ENCODE results near the gene PNKP.

The PNKP gene

DNA sequence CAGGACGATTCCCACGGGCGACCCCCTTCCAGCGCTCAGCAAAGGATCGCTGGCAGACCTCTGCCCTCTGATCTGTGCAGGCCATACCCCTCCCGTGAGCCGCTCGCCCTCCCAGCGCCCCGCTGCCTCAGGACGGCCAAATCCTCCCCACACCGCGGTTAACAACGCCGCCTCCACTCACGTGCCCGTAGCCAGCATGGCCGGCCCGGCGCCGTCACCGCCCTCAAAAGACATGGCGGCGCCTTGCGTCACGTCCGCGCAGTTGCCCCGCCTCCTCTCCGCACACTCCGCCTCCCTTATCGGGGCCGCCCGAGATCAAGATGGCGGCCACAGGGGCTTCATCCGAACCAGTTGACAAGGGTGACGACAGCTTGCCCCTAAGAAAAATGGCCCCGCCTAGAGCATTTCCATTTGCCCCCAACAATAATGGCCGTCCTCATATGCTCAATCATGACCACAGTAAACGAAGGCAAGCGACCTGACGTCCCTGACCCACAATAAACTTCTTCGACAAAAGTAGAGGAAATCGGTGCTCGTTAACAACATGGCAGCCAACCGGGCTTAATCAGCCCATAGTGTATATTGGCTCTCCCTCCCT, 9.1 kb upstream of the PNKP start:
- peak; percentile 96 for DNase-seq (ENCODE audit: low read depth)

DNA sequence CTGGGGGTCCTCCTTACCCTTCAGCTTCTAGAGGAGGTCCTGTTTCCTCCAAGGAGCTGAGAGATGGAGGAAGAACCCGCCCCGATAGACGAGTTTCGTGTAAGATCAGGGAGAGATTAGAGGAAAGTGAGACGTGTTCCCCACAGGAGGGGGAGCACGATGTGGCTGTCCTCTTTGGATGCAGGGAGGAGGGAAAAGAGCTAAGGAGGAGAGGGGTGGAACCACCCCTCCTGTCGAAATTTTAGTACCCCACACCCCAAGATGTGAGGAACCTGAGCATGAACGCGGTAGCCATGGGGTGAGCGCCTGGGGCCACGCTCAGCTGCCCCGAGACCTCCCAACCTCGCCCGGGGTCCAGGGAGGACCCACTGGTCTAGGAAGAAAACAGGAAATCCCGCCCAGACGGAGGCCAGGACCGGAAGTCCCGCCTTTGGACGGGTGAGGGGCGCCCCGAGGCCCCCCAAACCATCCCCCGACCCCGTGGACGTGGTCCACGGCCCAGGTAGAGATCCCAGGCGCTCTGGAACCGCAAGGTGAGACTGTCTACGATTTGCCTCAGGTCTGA, 8.6 kb upstream of the PNKP start:
- peak; percentile 34 for DNase-seq (ENCODE audit: low read depth)

DNA sequence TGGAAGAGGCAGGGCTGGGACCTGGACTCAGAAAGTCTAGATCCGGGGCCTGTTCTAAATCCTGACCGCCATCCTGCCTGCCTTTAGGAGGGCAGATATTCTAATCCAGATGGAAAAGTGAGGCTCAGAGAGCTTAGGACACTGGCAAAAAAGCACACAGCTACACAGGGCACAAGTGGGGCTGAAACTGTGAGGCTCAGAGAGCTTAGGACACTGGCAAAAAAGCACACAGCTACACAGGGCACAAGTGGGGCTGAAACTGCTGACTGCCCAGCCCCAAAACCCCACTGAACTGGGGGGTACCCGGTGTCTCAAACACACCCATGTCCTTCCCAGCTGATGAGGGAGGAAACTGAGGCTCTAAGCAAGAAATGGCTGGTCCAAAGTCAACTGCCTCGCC, 7.8 kb upstream of the PNKP start:
- no peak for DNase-seq (ENCODE audit: low read depth)

DNA sequence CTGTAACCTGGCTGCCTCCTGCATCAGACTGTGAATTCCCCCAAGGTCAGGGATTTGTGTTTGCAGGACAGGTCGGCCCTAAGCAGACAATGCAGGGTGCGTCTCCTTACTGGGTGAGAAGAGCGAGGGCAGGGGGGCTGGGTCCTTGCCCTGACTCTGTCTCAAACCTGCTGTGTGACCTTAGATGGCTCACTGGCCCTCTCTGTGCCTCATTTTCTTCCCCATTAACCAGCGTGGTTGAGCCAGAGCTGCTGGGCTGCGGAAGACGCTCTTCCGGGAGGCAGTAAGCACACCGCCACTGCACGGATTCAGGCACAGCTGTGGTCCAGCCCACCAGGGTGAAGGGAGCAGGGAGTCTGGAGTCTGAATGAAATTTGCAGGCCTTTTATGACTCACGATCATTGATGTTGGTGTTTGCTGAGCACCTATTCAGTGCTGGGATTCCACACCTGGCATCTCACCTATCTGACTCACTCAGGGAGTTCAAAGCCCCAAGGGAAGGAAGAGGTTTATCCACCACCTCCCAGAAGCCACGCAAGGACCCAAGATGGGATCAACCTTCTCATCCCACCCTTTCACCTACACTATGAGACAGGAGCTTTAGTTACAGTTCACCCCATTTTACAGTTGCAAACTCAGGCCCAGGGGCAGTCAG, 7.3 kb upstream of the PNKP start:
- DNase-seq (ENCODE audit: low read depth), result no peak

DNA sequence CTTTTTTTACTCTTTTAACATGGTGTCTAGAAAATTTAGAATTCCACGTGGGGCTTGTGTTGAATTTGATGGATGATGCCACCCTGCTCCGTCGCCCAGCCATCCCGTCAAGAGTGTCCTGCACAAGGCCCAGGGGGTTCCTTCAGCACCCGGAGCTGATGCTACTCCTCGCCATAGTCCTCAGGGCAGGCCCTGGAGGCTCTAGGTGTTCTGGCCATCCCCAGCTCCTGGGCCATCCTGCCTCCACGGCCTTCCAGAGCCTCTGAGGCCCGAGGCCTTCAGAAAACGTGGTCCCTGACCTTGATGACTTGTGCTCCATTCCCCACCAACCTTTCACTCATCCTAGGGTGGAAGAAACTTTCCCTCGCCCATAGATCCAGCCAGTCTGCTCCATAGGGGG, 6.5 kb upstream of the PNKP start:
- no peak for DNase-seq (ENCODE audit: low read depth)

DNA sequence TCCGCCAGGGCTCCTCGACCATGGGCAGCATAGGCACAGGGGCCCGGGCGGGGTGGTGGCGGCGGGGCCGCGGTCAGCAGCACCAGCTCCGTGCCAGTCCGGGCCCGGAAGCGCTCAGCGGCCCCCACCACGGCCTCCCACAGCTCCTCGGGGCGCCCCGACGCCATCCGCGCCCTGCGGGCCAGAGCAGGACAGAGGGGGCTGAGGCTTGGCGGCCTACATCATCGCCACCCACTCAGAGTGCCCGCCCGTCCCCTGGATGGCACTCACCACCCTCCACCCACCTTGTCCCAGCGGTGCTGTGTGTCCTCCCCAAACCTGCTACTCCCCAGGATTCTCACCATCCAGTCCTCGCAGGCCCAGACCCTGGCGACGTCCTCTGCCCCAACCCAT, 5.7 kb upstream of the PNKP start:
- no peak for DNase-seq (ENCODE audit: low read depth)

DNA sequence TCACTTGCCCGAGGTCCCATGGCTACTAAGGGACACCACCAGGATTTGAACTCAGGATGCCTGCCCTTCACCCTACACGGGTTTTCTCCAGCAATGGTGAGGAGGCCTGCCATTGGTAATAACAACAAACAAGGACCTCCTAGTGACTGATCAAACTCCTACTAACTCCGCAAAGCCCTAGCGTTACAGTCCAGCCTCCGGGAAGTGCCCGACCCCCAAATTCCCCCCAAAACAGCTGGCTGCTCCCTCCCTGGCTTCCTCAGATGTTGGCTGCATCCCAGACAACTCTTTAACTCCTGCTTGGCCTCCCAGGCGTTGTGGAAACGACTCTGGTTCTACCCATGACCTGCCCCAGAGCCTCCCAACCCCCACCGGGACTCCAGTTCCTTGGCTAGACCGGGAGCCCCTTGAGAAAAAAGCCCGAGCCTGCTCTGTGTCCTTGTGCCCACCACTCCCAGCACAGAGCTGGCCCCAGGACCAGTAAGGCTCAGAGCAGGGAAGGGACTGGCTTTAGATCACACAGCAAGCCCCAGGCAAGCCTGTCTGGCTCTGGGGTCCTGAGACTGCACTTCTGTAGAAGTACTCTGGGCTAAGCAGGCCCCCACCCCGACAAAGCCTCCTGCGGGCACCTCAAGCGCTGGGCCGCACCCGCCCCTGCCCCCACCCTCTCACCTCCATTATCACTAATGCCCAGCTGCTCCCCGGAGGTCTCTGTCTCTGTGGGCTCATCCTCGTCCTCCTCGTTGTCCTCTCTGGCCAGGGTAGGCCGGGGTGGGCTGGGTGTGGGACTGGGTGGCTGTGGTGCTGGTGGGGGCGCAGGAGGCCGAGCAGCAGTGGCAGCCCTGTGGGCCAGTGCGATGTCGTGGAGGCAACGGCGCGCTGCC, 5.1 kb upstream of the PNKP start:
- no peak for DNase-seq (ENCODE audit: low read depth)

DNA sequence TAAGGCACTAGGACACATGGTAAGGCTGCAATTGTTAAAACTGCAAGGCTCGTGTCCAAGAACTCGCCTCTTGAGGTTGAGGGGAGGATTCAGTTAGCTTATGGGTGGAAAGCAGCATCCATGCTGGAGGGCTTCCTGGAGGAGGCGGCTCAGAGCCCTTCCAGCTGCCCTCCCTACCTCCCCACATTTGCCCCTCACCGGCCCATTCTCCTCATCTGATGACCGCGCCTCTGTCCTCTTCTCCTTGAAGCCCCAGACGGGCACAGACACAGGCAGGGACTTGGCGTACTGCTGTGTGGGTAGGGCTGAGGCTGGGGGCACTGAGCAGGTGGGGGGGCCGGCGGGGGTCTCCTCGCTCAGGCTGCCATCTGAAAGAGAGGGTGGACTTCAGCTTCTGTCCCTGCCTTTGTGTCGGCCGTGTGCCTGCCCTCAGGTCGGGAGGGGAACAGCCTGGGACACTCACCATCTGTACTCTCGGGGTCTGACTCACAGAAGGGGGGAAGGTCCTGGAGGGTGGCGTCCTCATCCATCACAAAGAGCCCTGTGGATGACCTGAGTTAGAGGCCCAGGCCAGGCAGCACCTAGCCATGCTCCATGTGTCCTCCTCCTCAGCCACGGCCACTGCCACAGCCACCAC, 4.1 kb upstream of the PNKP start:
- DNase-seq (ENCODE audit: low read depth), result no peak

DNA sequence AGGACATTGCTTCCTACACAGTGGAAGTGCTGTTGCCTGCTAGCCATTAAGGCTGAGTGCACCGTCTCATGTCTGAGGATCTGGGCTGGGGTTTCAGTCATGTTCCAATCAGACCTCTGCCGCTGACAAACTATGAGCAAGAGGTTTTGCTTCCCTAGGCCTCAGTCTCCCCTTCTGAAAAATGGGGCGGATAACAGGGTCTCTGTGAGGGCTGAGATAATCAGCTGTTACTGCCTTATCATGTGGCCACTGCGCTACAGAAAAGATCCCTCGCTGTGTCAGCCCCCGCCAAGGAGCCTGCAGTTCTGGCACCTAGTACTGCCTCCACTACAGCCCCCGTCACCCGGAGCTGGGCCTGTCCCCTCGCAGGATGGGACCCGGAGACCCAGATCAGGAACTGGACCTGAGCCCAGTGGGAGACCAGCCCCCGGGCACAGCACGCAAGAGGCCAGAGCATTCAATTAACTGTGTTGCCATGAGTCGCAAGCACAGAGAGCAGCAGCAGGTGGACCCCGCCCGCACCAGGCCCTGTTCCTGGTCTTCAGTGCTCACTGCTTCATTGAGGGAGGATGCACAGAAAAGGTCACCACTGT, 3.0 kb upstream of the PNKP start:
- DNase-seq (ENCODE audit: low read depth), result no peak

DNA sequence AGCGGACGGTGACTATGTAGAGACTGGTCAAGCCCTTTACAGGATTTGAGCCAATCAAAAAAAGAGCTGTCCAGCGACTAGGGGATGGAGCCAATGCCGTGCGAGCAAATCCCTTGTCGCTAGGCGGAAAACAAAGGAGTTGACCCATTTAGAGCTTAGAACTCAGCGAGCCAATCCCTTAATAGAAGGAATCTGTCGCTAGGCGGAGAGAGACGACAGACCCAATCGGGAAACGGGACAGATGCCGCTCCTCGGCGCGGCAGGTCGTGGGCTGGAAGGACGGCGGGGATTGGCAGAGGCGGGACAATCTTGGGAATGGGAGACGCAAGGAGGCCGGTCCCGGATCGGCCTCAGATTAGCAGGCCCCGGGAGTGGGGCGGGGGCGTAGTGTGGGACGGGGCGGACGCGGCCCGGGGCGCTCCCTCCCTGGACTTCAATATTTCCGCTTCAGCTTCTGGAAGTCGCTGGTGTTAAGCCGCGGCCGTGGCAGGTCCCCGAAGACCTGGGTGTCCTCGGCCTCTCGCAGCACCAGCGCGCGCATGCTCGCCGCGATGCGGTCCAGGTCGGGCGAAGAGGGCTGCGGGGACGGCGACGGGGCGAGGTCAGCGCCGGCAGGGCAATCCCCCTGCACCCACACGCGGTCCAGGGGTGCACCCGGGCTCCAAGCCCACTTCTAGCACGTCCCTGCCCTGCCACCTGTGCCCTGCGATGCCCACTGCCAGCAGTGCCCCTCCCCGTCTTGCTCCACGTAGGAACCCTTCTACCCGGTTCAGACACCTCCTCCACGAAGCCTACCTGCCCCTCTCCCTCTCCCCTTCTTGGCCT, 2.3 kb upstream of the PNKP start:
- DNase-seq (ENCODE audit: low read depth), result peak; percentile 83

DNA sequence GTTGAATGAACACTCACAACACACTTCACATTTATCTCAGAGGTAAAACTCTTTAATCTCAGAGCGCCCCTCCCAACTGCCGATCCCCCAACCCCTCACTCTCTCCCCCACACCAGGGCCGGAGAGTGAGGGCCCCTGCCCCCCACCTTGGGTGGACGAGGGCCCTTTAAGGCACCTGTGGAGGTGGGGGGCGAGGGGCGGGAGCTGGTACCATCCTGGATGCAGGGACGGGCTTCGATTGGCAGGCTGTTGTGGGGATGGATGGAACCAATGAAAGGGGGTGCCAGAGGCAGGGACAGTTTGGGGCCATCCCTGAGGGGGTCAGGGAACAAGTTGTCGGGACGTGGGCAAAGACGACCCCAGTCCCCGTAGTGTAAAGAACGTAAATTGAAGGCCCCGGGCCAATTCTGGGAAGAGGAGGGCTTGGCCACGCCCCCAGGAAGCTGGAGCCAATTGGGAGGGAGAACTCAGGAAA, 1.7 kb upstream of the PNKP start:
- DNase-seq (ENCODE audit: low read depth), result no peak

DNA sequence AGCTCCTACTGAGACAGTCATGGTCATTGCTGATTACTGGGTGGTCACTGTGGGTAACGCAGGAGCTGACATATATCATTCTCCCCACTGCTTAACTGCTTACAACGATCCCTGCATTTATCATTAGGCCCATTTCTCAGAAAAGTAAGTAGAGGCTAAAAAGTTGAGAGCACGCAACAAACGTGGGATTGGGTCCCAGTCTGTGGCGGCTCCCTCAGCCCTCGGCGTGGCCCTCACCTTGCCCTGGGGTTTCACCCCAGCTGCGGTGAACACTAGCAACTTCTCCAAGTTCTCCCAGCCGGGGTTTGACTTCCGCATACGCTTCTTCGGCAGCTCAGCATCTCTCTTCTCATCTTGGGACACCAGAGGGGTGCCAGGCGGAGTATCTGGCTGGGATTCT, 2.5 kb downstream of the PNKP start:
- no peak for DNase-seq (ENCODE audit: low read depth)

DNA sequence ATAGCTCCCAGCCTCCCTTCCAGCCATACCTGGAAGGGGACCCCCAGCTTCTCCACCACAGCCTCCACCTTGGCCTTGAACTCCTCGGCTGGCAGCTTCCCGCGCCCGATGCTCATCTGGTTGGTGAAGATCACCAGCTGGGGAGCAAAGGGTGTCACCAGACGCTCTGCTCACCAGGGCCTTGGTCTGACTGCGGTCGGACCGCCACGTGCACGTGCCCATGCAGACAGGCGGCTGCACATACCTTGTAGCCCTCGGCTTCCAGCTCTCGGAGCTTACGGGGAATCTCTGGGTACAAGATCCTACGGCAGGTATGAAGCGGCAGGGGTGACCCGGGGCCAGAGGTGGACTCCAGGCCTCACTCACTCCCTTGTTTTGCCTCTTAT, 3.4 kb downstream of the PNKP start:
- DNase-seq (ENCODE audit: low read depth), result no peak

DNA sequence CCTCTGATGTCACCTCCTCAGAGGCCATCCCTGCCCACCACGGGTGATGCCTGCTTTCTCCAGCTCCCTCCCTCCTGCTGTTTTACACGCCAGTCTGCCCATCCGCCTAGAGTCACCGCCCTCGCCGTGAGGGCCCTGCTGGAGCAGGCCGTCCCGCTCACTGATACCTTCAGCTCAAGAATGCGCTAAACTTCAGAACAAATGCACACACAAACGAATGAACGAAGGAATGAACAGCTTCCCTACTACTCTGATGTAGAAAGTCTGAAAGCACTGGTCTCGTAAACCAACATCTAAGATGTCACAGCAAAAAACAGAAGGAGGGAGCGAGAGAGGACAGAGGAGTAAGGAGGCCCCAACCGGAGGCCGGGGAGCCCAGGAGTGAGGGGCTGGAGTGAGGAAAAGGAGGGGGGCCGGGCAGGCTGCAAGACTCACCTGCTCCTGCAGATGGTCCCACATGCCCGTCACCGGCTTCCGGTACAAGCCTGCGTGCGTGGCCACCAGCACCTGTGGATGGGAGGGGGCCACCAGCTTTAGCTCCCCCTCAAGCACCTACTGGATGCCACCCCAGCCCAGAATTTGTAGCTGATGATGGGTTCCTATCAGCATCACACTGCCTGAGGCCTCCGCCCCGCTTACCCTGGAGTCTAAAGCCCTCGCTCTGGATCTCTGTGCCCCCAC, 4.0 kb downstream of the PNKP start:
- no peak for DNase-seq (ENCODE audit: low read depth)

DNA sequence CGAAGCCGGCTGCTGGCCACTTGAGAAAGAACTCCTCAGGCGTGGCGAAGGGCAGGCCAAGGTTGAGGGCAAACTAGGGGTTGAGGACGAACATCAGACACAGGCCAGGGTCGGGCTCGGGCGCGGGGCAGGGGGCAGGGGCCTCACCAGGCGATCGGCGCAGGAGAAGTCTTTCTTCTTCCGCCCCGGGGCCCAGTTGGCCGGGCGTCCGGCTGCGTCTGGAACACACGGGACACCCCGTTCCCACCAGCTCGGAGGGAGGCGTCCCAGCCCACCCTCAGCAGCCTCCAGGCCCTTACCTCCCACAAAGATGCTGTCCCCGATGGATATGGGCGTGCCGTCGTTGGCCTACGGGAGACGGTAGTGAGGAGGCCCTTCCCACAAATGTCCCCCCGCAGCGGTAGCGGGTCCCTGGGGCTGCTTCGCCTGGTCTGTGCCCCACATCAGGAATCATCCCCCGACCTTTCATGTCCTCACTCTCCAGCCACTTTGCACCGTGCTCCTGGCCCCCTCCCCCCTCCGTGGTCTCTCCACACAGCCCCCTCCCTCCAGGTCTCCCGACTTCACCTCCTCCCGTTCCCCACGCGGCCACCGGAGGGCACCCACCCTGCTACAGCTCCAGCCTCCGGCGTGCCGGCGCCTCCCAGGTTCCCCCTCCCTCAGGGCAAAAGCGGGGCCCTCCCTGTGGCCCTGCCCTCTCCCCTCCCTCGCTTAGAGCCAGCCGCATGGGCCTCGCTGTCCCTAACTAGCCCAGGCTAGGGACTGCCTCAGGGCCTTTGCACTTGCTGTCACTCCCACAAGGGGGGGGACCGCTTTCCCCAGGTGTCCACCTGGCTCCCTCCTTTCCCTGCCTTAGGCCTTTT, 4.8 kb downstream of the PNKP start:
- DNase-seq (ENCODE audit: low read depth), result no peak

DNA sequence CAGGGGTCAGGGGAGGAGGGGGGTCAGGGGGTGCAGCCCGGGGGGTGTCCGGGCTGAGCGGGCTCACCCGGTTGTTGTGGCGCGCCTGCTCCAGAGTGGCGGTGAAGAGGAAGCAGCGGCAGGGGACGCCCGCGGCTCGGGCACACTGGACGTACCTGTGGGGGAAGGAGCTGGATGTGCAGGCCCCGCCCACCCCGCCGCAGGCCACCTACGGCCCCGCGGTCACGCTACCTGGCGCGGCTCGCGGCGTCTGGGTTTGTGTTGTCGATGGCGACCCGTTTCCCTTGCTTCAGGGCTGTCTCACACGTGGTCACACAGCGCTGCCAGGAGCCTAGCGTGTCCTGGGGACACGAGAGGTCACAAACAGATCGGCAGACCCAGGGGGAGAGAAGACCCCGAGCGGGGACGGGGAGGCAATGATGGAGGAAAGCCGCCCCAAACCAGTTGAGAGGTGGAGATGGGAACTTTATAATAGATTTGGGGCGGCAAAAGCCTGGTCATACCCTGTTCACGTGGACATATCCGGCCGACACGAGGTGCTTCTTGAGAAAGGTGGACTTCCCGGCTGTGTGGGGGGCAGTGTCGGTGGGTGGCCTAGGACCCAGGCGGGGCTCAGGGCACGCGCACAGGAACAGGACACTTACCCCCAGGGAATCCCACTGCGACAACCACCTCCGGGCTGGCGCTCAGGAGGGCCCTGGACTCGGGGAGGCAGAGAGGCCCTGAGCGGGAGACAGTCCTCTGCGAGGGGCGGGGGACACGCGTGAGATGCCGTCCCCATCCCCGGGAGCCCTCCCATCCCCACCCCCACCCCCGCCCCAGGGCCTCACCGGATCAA, 5.6 kb downstream of the PNKP start:
- no peak for DNase-seq (ENCODE audit: low read depth)

DNA sequence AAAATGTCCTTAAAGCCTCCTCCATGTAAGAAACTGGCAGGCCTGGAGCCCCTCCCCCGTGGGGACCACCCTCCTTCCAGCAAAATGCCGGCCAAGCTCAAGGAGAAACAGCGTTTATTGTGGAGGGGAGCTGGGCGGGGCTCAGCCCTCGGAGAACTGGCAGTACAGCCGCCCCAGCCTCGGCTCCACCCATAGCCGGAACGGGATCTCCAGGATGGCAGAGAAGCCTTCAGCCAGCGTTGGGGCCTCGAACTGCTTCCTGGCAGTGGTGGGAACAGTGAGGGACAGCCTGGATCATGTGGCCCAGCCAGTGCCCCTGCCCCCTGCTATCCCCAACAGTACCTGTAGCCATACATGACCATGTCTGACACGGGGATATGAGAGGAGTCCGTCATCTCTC, 6.3 kb downstream of the PNKP start:
- no peak for DNase-seq (ENCODE audit: low read depth)

DNA sequence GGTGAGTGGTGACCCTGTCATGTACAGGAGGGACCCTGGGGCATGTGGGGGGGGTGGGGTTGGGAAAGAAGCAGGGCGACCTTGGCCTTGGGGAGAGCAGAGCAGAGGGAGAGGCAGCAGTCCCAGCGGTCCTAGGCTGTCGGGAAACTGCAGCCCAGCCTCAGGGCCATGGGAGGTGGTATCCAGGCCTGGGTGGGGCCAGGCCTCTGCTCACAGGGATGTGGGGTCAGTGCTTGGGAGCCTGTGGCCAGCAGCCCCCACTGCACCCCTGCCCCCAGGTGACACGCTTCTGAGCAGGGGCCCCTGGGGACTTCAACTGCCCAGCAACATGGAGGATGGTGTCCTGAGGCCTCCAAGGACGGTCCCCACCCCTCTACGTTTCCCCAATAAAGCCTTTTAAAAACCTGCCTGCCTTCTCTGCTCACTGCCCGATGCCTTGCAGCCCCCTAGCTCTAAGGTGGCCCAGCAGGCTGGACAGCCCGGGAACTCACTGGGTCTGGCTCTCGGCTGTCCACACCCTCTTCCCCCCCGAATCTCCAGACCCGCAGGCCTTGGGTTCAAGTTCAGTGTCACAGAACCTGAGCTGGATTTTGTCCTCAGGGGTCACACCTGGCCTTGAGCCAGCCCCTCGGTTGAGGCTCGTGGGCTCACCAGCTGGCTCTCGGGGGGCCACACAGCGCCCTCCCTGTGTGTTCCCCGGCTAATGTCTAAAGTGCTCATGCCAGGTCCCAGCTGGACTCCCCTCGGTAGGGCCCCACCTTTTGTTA, 6.9 kb downstream of the PNKP start:
- DNase-seq (ENCODE audit: low read depth), result no peak
